ENCODE measurements around the gene BOC. TPM values are rescaled to one million over a fixed set of nuclear protein-coding genes. Genes with fewer than 3 reads are reported as not detected.

Gene BOC
- total RNA-seq, 1 experiment from 2014 or later, result 7.3 TPM

- Histone ChIP-seq H3K27me3 (ENCODE audit: low read length) (no peaks in the 10 kb centered on the region), H3K9me3 (ENCODE audit: low read length) (peaks cover 5% of the 10 kb centered on the region; the same call in 1 of the 2 replicates), H3F3A (ENCODE audit: low read length, unreplicated experiment) (no peaks in the 10 kb centered on the region), H3K36me3 (ENCODE audit: low read depth, low read length) (no peaks in the 10 kb centered on the region), H3K9ac (ENCODE audit: low read length) (no peak overlapping the region), H3K9me2 (replicated peaks; ENCODE audit: low read length) (no peaks in the 10 kb centered on the region), H3K4me3 (ENCODE audit: low read length) (no peak overlapping the region), H2AFZ (ENCODE audit: low read length) (0 out of 2 replicates have a peak overlapping the region, but pooled peaks have one; percentile 12), H3K4me1 (ENCODE audit: insufficient read depth, low read length) (no peaks in the 10 kb centered on the region), H4K20me1 (ENCODE audit: low read length) (no peaks in the 10 kb centered on the region), H3K27ac (ENCODE audit: low read length) (no peak overlapping the region), H3K79me2 (ENCODE audit: low read length) (no peaks in the 10 kb centered on the region), H3K4me2 (ENCODE audit: low read length) (no peak overlapping the region)
- no TSS peak for BruUV-seq (replicated peaks)
- no peak for TF ChIP-seq EZH2phosphoT487 (IDR thresholded peaks at IDR 0.05; ENCODE audit: borderline replicate concordance, low read length)
- TF ChIP-seq, protein P1, sequence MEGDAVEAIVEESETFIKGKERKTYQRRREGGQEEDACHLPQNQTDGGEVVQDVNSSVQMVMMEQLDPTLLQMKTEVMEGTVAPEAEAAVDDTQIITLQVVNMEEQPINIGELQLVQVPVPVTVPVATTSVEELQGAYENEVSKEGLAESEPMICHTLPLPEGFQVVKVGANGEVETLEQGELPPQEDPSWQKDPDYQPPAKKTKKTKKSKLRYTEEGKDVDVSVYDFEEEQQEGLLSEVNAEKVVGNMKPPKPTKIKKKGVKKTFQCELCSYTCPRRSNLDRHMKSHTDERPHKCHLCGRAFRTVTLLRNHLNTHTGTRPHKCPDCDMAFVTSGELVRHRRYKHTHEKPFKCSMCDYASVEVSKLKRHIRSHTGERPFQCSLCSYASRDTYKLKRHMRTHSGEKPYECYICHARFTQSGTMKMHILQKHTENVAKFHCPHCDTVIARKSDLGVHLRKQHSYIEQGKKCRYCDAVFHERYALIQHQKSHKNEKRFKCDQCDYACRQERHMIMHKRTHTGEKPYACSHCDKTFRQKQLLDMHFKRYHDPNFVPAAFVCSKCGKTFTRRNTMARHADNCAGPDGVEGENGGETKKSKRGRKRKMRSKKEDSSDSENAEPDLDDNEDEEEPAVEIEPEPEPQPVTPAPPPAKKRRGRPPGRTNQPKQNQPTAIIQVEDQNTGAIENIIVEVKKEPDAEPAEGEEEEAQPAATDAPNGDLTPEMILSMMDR (conservative IDR thresholded peaks at IDR 0.05; ENCODE audit: low read depth, low read length), result no peak
- ATAC-seq, result peak; percentile 33; the same call in 1 of the 2 replicates
- DNase-seq, result peak; percentile 23
- CTCF ChIA-PET, result no interaction called here
- intact Hi-C loops (cut with micrococcal nuclease), result no loop called here
- POLR2A ChIA-PET (ENCODE audit: unreplicated experiment), result no interaction called here
These were observed 27.4 kb upstream of the BOC start for GRCh38 chr3:113183748-113184661.

DNA sequence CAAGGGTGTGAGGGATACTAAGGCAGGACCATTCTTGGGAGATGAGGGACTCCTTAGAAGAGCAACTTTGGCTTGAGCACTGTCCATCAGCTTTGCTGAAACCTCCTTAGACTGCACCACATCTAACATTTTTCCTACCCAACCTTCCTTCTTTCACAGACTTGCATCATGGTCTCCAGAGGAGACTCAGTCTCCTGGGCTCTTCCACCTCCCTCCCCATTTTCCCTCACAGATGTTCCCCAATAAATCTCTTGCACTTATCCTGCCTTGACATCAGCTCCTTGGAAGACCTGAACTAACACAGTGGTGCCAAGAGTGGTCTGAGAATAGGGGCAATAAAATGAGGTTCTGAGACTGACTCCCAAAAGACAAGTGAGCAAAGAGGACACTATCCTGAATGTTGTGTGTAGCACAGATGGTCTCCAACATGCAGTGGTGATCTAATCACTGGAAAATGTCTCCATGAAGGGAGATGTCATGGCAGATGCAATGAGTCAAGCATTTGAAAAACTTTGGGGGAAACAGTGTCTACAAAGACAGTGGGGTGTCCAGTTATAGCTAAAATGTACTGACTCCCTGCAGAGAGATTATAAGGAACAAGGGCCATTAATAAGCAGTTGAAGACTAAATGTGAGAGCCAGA is 26.0 kb upstream of the BOC start:
- ChIA-PET CTCF (interaction anchor here (0.6 kb wide), 1 partner anchor 48 kb away, joined by 4 read pairs; no protein-coding TSS in a partner anchor), POLR2A (ENCODE audit: unreplicated experiment) (interaction anchor here (0.5 kb wide), 1 partner anchor 16 kb away, joined by 3 read pairs; no protein-coding TSS in a partner anchor)
- TF ChIP-seq EZH2phosphoT487 (IDR thresholded peaks at IDR 0.05; ENCODE audit: borderline replicate concordance, low read length) (no peak), EZH2 (IDR thresholded peaks at IDR 0.05; ENCODE audit: low read length, unreplicated experiment) (no peak)
- TF ChIP-seq, protein P1 (conservative IDR thresholded peaks at IDR 0.05; ENCODE audit: low read depth, low read length), result no peak
- Histone ChIP-seq H3K36me3 (ENCODE audit: low read depth, low read length) (no peaks in the 10 kb centered on the region), H3K9me3 (ENCODE audit: low read length) (peaks cover 5% of the 10 kb centered on the region; the same call in 1 of the 2 replicates), H3K4me1 (ENCODE audit: insufficient read depth, low read length) (no peaks in the 10 kb centered on the region), H4K20me1 (ENCODE audit: low read length) (no peaks in the 10 kb centered on the region), H3K4me3 (ENCODE audit: low read length) (no peak overlapping the region), H3K9ac (ENCODE audit: low read length) (no peak overlapping the region), H3K4me2 (ENCODE audit: low read length) (no peak overlapping the region), H3K27ac (ENCODE audit: low read length) (no peak overlapping the region), H3K9me2 (replicated peaks; ENCODE audit: low read length) (no peaks in the 10 kb centered on the region), H3F3A (ENCODE audit: low read length, unreplicated experiment) (no peaks in the 10 kb centered on the region), H3K27me3 (ENCODE audit: low read length) (no peaks in the 10 kb centered on the region), H2AFZ (ENCODE audit: low read length) (no peak overlapping the region), H3K79me2 (ENCODE audit: low read length) (no peaks in the 10 kb centered on the region)
- DNase-seq (no peak), ATAC-seq (no peak)
- no TSS peak for BruUV-seq (replicated peaks)
- intact Hi-C loops (cut with micrococcal nuclease), result no loop called here
